ENCODE results near the gene SLC27A5.

DNA sequence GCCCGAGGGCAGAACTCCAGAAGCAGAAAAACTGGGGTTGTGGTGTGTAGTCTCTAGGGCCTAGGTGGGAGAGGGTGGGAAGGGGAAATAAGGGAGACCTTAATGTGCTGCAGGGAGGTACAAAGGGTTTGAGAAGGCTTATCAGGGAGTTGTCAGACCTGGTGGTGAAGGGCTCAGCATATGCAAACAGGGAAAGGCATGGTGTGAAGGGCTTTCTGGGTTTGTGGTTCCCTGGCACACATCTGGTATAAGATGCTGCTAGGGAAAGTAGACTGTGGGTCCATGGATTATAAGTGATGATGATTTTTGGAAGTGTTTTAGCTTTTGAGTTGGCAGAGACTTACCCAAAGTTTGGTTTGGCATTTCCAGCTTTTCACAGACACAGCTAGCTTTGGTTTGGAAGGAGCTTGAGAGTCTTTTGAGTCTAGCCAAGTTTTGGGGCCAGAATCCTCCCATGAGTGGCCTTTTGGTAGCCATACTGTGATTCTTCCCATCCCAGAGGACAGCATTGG, 34.3 kb upstream of the SLC27A5 start:
- TF ChIP-seq, protein P1, sequence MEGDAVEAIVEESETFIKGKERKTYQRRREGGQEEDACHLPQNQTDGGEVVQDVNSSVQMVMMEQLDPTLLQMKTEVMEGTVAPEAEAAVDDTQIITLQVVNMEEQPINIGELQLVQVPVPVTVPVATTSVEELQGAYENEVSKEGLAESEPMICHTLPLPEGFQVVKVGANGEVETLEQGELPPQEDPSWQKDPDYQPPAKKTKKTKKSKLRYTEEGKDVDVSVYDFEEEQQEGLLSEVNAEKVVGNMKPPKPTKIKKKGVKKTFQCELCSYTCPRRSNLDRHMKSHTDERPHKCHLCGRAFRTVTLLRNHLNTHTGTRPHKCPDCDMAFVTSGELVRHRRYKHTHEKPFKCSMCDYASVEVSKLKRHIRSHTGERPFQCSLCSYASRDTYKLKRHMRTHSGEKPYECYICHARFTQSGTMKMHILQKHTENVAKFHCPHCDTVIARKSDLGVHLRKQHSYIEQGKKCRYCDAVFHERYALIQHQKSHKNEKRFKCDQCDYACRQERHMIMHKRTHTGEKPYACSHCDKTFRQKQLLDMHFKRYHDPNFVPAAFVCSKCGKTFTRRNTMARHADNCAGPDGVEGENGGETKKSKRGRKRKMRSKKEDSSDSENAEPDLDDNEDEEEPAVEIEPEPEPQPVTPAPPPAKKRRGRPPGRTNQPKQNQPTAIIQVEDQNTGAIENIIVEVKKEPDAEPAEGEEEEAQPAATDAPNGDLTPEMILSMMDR (IDR thresholded peaks at IDR 0.05; ENCODE audit: borderline replicate concordance, extremely low read depth, low read length, poor library complexity, severe bottlenecking): no peak
- no peak for TF ChIP-seq EZH2 (IDR thresholded peaks at IDR 0.05; ENCODE audit: borderline replicate concordance, low read depth, low read length, severe bottlenecking)

All from DND-41 (cell line).